ENCODE results near the gene MICA. TPM values are rescaled to one million over a fixed set of nuclear protein-coding genes. Genes with fewer than 3 reads are reported as not detected.

MICA gene
- total RNA-seq, 4 donors from 2014 or later: 15.9 to 28.3 (median 23.7) TPM

DNA sequence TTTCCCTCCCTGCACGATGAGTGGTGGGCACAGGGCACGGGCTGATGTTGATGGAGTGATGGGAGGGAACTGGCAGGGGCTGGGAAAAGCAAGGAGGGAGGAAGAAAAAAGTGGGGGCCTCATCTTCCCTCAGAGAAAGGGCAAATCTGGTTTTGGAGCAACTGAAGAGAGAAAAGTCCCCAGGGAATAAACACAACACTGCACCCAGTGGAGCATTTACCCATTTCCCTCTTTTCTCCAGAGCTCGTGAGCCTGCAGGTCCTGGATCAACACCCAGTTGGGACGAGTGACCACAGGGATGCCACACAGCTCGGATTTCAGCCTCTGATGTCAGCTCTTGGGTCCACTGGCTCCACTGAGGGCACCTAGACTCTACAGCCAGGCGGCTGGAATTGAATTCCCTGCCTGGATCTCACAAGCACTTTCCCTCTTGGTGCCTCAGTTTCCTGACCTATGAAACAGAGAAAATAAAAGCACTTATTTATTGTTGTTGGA, 11.4 kb downstream of the MICA start:
- 57% methylated on average over 6 of the region's 6 CpGs for WGBS, 2 donors
- peaks cover 0 to 78% (median 10%) of the 10 kb centered on the region in 3 donors for H3K36me3 ChIP-seq
- H3K9me3 ChIP-seq: peaks cover 0 to 7% (median 0%) of the 10 kb centered on the region in 4 donors
- H3K27me3 ChIP-seq: no peaks in the 10 kb centered on the region
- no peak for DNase-seq (ENCODE audit: low spot score in 2 of 2)
- no peak overlapping the region for H3K27ac ChIP-seq
- H3K4me1 ChIP-seq: no peaks in the 10 kb centered on the region
- TF ChIP-seq CTCF (IDR thresholded peaks at IDR 0.05): no peak
- no peak for TF ChIP-seq EP300 (IDR thresholded peaks at IDR 0.05)
- no peak for TF ChIP-seq POLR2A (IDR thresholded peaks at IDR 0.05)
- H3K4me3 ChIP-seq: no peak overlapping the region

DNA sequence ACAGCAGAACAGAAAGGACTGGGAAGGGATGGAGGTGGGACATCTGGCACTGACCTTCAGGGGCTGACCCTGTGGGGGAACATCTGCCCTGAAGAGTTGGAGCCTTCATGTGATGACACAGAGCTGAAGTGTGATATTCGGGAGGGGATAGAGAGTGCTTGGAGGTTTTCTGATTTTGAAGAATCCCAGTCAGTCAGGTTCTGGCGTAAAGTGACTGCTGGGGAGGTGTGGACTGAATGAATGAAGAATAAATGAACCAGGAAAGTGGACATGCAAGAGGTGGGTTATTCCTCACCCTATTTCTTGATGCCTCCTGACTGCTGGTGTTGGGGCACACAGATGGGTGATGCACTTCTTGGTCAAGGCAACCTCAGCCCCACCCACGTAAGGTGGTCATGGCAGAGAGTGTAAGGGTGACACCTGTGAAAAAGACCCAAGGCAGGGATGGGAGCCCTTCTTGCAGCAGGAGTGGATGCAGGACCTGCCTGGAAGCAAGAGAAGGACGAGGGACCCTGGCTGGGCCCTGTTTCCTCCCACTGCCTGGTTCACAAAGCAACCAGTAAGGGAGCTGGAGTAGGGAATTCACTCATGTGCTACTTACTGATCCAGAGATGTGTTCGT, 13.1 kb downstream of the MICA start:
- H3K9me3 ChIP-seq: peaks cover 0 to 7% (median 0%) of the 10 kb centered on the region in 4 donors
- 89 to 94% methylated on average over 5 of the region's 5 CpGs for WGBS, 2 donors
- peaks cover 0 to 67% (median 10%) of the 10 kb centered on the region in 3 donors for H3K36me3 ChIP-seq
- H3K27ac ChIP-seq: no peak overlapping the region
- TF ChIP-seq POLR2A (IDR thresholded peaks at IDR 0.05): no peak
- TF ChIP-seq EP300 (IDR thresholded peaks at IDR 0.05): no peak
- TF ChIP-seq CTCF (IDR thresholded peaks at IDR 0.05): no peak
- H3K4me1 ChIP-seq: no peaks in the 10 kb centered on the region
- H3K4me3 ChIP-seq: no peak overlapping the region
- no peak for DNase-seq (ENCODE audit: low spot score in 2 of 2)
- H3K27me3 ChIP-seq: no peaks in the 10 kb centered on the region

- TF ChIP-seq CTCF (IDR thresholded peaks at IDR 0.05): no peak
- TF ChIP-seq POLR2A (IDR thresholded peaks at IDR 0.05): no peak
- TF ChIP-seq EP300 (IDR thresholded peaks at IDR 0.05): no peak
- DNase-seq (ENCODE audit: low spot score in 2 of 2): no peak
- 83 to 84% methylated on average over 3 of the region's 3 CpGs for WGBS, 2 donors
- Histone ChIP-seq H3K4me3 (no peak overlapping the region), H3K36me3 (peaks cover 0 to 50% (median 7%) of the 10 kb centered on the region in 3 donors), H3K27ac (no peak overlapping the region), H3K27me3 (no peaks in the 10 kb centered on the region), H3K4me1 (no peaks in the 10 kb centered on the region), H3K9me3 (peaks cover 0 to 7% (median 0%) of the 10 kb centered on the region in 4 donors)
Measured at GRCh38 chr6:31418251-31418650, 14.9 kb downstream of the MICA start.

DNA sequence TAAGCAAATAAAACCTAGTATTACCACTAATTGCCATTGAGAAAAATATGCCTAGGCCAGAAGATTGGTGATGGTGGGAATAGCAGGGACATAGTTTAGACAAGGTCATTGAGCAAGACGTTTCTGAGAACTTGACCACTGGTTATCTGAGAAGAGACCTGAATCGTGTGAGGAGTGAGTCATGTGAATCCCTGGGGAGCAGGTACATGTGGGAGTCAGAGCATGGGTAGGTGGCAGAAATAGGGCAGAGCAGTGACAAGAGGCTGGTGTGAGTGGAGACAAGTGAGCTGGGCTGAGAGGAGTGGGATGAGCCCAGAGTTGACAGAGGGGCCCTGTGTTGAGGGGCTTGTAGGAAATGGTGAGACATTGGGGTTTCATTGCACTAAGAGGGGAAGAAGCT, 16.4 kb downstream of the MICA start:
- Histone ChIP-seq H3K36me3 (peaks cover 0 to 38% (median 7%) of the 10 kb centered on the region in 3 donors), H3K4me3 (no peak overlapping the region), H3K27me3 (no peaks in the 10 kb centered on the region), H3K9me3 (peaks cover 0 to 7% (median 0%) of the 10 kb centered on the region in 4 donors), H3K4me1 (no peaks in the 10 kb centered on the region), H3K27ac (no peak overlapping the region)
- TF ChIP-seq POLR2A (IDR thresholded peaks at IDR 0.05) (no peak), EP300 (IDR thresholded peaks at IDR 0.05) (no peak), CTCF (IDR thresholded peaks at IDR 0.05) (no peak)
- 58 to 75% methylated on average over 2 of the region's 2 CpGs for WGBS, 2 donors
- no peak for DNase-seq (ENCODE audit: low spot score in 2 of 2)

DNA sequence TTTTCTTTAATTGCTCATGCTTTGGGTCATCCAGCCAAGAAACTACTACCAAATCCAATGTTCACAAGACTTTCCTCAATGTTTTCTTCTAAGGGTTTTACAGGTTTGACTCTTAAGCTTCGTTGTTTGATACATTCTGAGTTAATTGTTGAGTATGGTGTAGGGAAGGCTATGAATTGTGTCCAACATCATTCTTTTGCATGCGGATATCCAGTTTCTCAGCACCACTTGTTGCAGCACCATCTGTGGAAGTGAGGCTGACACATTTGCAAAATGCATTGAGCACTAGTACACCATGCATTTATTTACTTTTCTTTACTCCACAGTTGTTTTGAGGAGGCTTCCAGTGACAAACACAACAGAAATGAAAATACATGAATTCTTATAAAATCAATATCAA, 17.2 kb downstream of the MICA start:
- DNase-seq (ENCODE audit: low spot score in 2 of 2): no peak
- Histone ChIP-seq H3K4me3 (no peak overlapping the region), H3K4me1 (no peaks in the 10 kb centered on the region), H3K27me3 (no peaks in the 10 kb centered on the region), H3K9me3 (peaks cover 0 to 7% (median 0%) of the 10 kb centered on the region in 4 donors), H3K36me3 (peaks cover 0 to 31% (median 3%) of the 10 kb centered on the region in 3 donors), H3K27ac (no peak overlapping the region)
- TF ChIP-seq EP300 (IDR thresholded peaks at IDR 0.05) (no peak), CTCF (IDR thresholded peaks at IDR 0.05) (no peak), POLR2A (IDR thresholded peaks at IDR 0.05) (no peak)
- 83 to 87% methylated on average over 2 of the region's 2 CpGs for WGBS, 2 donors

Measured in tibial nerve (tissue), 4 donors.